GM21390 (cell line): ENCODE results near the gene ZNF132.

ENCODE experiments used
- ATAC-seq: cut with Tn5 transposase; IDR thresholded peaks from one replicate; pipeline ENCODE4 v1.9.1; 2021; ENCODE audit not compliant: unreplicated experiment

ZNF132 gene

GRCh38 chr19:58392945-58393724 lies 46.8 kb downstream of the ZNF132 start:
- ATAC-seq, result no peak

- ATAC-seq, result no peak
These were observed 51.8 kb downstream of the ZNF132 start for GRCh38 chr19:58388175-58388526.

- ATAC-seq, result no peak
These were observed 52.4 kb downstream of the ZNF132 start for GRCh38 chr19:58387338-58388174.

GRCh38 chr19:58386576-58387337 lies 53.2 kb downstream of the ZNF132 start, which contains the start of gene RPS5:
Gene RPS5 (plus strand): TSS chr19:58387269. CDS start chr19:58388138, 869 bp downstream.
- peak; percentile 89 for ATAC-seq

- ATAC-seq, result no peak
These were observed 53.9 kb downstream of the ZNF132 start for GRCh38 chr19:58385891-58386575.

GRCh38 chr19:58385313-58385890 lies 54.6 kb downstream of the ZNF132 start:
- no peak for ATAC-seq

GRCh38 chr19:58382997-58383603 lies 56.9 kb downstream of the ZNF132 start:
- no peak for ATAC-seq
